Activated T-cell treated with anti-CD3 and anti-CD28 coated beads for 1 hour (primary cell): ENCODE measurements around the gene MEF2D.

Experiments
- DNase-seq: peaks from one replicate; pipeline ENCODE4 v3.0.0-alpha.2; 2020; ENCODE audit warnings: low read depth

Gene MEF2D

DNA sequence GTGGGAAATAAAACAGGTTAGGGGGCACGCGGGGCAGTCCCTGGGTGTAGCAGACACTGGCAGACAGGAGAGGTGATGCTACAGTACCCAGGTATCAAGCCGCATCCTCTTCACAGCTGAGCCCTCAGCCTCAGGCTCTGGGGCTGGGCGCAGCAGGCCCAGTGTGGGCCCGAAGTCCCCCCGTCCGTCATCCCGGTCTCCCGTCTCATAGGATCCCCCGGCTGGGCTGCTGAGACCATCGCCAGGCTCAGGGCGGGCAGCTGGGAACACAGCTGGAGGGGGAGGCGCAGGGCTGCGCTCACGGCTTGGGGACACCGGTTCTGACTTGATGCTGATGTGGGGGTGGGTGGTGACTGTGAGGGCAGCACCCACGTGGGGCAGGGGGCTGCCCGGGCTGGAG is 32.7 kb downstream of the MEF2D start:
- no peak for DNase-seq

DNA sequence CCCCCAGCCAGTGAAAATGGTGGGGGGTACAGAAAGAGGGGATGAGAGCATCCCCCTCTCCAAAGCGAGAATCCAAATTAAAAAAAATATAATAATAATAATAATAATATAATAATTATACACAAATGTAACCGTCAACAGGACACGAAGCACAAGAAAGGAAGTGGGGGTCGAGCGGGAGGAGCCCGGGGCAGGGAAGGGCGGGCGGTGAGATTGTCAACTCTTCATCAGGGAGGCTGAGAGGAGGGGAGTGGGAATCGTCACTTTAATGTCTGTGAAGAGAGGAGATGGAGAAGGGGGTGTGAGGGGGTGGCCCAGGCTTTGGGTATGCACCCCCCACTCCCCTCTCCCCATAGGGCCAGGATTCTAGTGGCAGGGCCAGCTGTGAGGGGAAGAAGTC is 33.2 kb downstream of the MEF2D start:
- no peak for DNase-seq

DNA sequence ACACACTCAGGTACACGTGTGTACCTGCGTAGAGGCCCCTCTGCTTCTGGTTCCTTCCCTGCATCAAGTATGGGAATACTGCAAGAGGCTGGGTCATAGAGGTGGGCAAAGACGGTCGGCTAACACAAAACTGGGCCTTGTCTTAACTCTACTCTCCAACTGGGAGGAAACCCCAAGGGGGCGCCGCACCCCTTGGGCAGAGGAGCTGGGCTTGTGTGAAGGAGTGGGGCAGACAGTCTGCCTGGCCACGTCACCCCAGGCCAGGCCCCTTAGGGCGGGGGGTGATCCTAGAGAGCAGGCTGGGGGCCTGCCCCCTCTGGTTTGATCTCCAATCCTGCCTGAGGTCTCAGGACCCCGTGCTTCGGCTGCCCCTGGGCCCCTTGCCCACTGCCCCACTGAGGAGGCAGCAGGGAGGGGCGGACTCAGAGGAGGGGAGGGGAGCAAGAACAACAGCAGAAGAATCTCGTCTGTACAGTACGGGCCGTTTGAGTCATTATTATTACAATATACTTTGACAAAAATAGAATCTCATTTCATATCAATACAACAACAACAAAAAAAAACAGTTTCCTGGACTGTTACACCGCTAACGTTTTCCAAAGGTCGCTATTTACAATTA is 34.7 kb downstream of the MEF2D start:
- DNase-seq = no peak

DNA sequence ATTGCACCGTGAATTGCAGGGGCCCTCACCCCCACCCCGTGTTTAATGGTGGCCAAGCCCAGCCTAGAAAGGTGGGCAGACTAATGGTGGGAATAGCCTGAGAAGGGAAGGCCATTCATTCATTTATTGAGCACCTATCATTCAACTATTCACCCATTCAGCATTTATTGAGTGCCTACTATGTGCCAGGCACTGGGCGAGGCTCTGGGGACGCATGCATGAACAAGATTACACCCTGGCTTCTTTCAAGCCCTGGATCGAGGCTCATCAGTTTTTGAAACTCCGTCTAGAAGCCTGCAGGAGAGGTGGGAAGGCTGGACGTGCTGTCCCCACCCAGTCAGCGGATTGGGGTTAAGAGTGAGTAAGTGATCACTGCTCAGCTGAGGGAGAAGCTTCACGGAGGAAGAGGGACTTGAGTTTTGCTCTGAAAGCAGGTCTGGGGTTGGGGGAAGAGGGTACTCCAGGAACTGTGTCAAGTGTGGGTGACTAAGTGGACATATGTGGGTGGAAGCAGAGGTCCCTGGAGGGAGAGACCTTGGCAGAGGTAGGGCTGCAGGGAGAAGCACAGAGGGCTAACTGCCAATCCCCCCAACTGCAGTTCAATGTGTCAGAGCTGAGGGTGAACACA is 35.6 kb downstream of the MEF2D start:
- no peak for DNase-seq

DNA sequence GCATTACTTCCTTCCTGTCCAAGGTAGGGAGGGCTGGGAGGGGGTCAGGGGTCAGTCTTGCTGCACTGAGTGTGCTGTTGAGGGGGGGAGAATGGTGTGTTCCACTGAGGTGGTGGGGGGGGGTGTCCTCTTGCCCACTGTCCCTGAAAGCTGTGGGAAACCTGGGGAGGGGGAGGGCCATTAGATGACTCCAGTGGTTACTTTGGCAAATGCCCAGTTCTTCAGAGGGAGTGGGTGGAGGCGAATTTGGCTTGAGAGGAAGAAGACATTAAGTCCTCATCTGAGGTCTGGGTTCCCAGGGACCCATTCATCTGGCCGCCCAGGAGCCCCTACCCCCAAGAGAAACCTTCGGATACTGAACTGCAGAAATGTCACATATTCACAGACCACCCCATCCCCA is 36.2 kb downstream of the MEF2D start:
- no peak for DNase-seq

DNA sequence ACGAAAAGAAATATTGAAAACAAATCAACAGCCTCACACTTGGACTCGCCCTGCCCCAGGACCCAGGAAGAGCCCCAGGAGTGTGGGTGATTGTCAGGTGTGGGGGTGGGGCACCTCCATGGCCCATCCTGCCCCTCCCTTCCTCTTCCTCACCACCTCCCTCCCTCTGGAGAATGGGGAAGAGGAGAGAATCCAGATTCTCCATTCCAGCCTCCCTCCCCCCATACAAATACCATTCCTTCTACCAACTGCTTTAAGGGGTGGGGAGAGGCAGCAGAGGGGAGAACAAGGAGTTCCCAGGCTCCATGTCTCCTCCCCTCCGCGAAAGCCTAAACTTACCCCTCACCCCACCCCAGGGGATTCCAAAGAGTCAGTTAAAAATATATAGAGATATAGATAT is 36.7 kb downstream of the MEF2D start:
- DNase-seq = no peak

DNA sequence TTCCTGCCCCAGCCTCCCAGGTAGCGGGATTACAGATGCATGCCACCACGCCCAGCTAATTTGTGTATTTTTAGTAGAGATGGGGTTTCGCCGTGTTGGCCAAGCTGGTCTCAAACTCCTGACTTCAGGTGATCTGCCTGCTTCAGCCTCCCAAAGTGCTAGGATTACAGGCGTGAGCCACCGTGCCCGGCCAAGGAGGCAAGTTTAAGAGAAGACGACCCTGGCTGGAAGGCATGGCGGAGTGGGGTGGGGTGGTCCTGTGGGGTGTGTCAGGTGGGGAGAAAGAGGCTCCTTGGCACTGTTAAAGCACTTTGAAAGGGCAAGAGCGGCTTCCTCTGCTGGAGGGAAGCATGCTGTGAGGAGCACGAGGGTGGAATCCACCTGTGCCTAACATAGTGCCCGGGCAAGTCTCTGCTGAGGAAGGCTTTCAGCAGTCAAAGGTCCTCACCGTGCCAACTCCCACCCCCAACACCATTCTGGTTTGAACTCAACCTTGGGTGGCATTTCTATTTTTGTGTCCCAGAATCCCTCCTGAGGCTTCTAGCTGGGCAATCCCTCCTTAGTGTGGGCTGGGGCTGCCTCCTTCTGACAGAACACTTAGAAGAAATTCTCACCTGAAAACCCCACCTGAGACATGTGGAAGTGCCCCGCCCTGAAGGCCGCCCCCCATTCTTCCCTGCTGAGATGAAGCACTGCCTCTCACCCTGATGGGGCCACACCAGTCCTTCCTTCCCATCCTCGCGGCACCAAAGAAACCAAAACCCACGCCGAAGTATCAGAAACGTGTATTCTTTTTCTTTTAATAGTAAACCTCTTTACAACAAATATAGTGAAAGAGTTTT is 37.4 kb downstream of the MEF2D start:
- DNase-seq = no peak

DNA sequence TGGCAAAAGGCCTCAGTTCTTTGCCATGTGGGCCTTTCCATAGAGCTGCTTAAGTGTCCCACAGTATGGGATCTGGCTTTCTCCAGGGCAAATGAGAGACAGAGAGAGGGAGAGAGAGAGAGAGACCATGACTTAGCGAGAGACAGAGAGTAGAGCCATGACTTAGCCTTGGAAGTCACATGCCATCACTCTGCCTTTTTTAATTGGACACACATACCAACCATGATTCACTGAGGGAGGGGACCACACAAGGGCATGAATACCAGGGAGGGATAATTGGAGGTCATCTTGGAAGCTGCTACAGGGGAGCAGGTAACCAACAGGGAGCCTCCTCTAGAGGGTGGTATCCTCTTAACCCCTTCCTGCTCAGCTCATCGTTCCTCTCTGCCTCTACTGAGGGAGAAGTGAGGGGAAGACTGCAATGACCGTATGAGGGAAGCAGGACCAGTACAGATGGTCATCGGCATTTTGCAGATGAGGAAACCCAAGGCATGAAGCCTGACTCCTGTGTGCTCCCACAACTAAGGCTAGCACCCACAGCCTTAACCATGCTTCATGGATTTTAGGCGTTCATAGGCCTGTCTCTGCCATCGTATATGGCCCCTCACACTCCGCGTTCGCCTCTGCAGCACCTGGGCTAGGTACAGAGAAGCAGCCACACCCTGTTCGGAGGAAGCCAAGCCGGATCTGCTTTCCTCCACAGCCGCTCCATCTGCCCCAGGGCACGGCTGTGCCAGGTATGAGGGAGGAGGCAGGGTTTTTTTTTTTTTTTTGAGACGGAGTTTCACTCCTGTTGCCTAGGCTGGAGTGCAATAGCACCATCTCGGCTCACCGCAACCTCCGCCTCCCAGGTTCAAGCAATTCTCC is 38.6 kb downstream of the MEF2D start:
- DNase-seq = no peak

DNA sequence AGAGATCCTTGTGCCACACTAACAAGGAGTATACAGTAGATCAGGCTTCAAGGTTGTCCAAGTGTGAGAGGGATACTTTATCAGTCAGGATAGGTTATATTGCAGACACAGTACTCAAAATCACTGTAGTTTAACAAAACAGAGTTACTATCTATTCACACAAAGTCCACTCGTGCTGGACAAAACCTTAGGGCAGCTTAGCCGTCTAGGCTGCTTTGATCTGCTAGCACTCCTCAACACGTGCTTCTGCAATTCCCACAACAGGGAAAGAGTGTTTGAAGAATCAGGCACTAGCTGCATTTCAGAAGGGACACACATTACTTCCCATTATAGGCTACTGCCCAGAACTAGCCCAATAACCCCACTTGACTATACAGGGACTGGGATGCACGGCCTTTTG is 39.5 kb downstream of the MEF2D start:
- no peak for DNase-seq

DNA sequence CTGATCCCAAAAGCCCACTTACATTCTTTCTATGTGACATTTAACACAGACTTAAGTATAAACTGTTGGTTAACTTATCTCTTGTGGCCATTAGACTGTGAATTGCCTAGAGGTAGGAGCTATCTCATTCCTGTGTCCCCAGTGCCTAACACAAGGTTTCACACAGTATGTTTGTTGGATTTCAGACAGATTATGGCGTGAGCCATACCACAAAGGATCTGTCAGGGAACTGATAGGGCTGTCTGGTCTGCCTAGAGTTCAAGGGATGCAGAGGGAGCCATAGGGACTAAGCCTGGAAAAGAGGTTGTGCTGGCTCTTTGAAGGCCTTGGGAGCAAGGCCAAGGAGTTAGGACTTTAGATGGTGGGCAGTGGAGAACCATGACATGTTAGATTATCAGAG is 40.0 kb downstream of the MEF2D start:
- no peak for DNase-seq

DNA sequence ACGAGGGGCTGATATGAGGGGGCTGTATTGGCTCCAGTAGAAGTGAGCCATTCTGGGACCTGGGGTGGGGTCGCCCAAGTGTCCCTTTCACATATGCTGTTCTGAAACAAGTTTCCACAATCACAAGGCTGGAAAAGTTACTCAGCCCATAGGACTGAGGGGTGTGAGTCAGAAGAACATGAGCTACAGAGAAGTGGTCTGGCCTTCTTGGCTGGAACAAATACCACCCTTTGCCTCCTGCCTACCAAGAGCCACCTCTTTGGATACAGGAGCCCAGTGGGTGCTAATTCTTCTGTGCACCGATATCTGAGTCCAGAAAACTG is 42.4 kb downstream of the MEF2D start:
- DNase-seq = no peak

DNA sequence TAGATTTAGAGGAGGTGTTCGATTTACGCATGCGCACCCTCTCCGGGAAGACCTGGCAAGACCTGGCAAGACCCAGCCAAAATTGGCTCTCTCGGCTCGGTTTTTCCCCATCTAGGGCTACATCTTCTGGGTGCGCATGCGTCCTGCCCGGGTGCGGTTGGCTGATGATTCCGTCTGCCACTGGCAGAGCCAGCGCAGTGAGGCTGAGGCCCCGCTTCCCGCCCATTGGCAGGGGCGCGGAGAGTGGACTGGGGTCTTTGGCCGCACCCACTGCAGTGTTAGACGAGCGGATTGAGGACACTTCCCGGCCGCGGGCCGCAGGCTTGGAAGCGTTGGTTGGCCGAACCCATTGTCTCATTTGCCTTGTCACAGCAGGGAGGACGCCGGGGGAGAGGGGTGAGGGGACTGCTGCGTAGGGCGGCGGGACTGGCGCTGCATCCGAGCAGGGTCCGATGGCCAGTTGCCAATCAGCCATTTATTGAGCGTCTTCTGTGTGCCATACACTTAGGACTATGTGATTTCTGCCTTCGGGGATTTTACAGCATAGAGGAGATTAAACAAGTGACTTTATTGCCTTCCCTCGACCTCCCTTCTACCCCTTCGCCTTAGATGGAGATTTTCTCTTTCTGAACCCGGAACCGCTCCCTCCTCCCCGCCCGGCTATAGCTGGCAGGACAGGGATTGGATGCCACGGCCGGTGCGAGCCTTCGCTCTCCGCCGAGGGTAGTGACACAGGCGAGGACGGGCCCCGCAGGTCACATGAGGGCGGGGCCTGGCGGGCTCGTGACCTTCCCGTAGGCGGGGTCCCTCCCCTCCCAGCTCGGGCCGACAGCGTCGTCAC is 43.7 kb downstream of the MEF2D start:
- DNase-seq = peak; percentile 94

DNA sequence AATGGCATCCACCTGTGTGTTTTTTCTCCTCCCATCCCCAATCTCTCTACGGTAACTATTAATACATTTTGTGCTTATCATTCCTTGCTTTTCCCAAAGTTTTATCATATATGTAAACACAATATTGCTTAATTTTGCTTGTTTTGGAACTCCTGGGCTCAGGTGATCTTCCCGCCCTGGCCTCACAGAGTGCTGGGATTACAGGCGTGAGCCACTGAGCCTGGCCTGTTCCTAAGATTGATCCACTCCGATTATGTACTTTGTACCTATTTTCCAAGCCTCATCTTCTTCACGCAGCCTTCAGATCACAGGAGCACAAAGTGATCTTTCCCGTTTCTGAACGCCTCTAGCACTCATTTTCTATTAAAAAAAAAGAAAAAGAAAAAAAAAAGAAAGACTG is 45.2 kb downstream of the MEF2D start:
- DNase-seq = no peak

DNA sequence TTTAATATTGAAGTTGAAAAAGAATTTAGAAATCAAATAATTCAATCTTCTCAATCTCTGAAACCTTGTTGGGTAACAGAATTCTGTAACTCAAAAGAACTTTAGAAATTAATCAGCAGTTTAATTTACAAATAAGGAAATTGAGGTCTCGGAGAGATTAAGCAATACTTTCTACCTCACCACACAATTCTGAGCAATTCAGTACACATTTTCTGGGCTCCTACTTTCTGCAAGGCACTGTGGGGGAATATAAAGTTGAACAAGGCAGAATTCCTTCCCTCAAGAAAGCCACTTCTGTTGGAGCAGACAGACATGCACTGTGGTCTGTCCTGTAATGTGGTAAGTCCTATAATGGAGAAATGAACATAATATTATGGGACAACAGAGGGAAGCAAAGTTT is 47.7 kb downstream of the MEF2D start:
- DNase-seq = no peak

DNA sequence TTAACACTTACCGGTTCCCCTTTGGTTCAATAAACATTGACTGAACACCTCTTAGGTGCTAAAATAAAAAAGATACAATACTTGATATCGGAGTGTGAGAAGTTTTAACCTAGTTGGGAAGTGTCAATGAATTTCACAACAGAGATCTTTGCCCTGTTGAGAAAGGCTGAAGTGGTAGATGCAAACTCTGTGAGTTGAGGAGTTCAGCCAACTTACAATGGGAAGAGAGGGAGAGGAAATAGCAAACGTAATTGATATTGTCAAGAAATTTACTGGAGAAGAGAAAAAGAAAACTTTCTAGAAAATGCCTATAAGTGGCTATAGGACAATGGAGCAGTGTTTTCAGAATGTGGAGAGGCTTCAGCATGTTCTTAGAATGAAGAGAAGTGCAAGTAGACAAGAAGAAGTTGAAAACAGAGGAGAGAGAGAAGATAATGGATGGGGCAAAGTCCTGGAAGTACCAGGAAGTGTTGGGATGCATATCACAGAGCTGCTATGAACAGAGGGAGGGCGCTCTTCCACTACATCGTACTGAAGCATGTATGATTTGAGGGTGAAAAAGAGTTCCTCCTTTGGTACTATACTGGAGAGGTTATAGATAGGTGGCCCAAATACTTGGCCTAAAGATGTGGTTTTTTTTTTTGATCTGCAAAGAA is 48.9 kb downstream of the MEF2D start:
- no peak for DNase-seq

DNA sequence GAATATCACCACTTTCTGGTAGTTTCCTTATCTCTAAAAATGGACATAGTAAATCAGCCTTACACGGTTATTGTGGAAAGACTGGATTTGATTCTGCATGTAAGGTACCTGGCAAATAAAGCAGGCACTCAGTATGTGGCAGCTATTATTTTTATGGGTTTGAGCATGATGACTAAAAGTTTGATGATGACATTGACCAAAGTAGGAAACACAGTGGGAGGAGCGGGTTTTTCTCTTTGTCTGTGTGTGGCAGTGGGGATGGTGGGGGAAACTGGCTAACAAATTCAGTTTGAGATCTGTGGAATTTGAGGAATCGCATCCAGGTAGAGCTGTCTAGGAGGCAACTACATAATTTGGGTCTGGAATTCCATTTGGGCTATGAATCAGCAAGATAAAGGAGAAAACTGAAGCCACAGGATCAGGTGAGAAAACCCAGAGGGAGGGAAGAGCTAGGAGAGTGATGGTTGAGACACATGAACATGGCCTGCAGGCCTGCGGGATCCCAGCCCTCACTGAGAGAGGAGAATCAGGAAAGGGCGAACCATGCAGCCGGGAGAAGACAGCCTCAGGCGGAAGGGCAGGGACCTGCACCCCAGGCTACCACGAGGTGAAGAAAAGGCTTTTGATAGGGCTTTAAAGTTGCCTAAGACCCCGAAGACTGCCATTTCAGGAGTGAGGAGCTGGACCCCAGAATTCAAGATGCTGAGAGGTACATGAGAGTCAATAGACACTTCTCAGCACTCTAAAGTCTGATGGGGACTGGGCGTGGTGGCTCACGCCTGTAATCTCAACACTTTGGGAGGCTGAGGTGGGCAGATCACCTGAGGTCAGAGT is 52.2 kb downstream of the MEF2D start:
- no peak for DNase-seq

DNA sequence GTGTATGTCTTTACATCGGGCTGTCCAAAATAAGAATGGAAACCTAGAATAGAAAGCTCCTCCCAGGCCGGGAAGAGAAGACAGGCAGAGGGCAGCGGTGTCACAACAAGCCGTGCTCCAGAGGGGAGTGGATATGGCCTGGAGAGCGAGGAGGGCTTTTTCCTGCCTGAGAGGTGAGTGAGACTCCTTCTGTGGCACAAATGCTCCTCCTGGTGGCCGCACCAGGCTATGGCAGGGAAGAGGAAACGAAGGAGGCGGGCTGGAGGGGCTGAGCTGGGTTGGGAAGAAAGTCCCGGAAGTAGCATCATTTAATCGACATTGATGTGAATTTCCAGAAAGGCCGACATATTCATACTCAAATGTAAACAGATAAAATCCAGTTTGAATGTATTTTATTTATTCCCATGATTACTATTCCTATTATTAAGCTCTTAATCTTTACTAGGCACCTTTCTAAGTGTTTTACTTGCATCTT is 54.7 kb downstream of the MEF2D start:
- DNase-seq = peak; percentile 69

DNA sequence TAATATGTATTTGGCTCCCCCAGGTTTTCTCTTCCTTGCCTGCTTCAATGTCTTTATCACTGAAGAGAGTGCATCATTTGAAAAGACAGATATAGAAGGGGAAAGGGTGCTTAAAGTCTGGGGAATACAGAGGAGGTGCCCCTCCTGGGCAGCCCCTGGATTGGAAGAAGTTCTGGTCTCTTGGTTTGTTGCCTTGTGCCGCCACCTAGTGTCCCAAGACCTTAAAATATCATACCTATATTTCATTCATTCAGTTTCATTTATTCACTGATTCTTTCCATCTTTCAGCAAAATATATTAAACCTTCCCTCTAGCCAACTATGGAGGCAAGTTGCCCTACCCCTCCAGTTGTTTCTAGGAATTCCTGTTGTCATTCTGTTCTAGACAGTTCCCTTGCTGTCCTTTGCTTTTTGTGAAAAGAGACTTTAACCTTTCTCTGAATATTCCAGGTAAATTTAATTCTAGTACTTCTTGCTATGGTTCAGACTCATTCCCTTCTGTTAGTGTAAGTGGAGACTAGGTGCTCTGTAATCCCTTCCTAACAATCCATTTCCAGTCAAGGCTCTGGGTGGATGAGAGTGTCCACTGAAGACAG is 56.1 kb downstream of the MEF2D start:
- no peak for DNase-seq

DNA sequence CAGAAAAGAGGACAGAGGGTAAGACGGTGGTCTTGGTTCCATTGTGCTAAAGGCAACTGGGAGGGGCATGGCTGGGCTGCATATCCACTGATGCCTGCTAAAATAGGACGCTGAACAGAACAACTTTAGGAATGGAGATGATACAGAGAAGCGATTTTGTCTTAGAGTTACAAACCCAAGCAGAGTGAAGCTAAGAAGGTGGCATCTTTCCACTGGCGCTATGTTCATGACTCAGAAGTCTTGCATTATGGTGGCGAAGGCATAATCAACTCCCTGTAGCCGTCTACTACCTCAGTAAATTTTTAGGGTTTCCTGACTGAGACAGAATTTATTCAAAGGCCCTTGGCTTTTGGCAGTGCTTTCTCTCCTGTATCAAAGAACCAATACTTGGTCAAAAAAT is 57.3 kb downstream of the MEF2D start:
- no peak for DNase-seq
